Measurements from ENCODE around the gene MAP3K20. TPM values are rescaled to one million over a fixed set of nuclear protein-coding genes. Genes with fewer than 3 reads are reported as not detected.

The MAP3K20 gene
- total and polyA plus RNA-seq, 2 of the 8 experiments (the other 6 are each of a cell fraction or from before 2014, with no cell fraction given), result 3.1 to 11.1 TPM

DNA sequence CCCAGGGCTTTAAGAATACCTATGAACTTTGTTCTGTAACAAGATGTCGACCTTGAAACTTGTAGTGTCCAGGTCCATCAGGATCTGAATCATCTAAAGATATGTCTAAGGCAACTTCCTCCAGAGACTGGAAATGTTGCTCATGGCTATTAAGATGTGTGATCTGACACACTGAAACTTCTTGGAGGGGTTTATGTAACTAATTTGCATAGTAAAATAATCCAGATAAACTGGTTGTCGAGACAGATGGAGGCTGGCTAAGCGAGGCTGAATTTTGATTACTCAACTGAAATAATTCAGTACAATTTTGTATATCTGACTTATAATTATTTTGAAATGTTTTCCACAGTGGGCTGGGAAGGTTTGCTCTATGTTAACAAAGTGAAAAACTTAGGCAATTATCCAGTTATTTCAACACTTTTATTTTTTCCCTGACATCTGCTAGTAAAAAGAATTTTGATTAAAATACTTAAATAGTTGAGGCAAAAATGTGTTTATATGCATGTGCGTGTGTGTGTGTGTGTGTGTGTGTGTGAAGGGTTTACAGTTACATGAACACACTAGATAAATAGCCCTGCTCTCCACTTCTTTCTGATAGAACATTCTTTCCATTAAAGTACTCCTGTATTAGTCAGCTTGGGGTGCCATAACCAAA, 11.4 kb upstream of the MAP3K20 start:
- DNase-seq (ENCODE audit: low read depth in 1 of 2, low spot score in 2 of 2) (no peak), FAIRE-seq (no peak)
- no peak overlapping the region for H2BK15ac ChIP-seq (ENCODE audit: low read length)
- H3K27ac ChIP-seq (ENCODE audit: low read depth, low read length), result no peak overlapping the region
- H4K91ac ChIP-seq (replicated peaks; ENCODE audit: insufficient read length, low read length), result no peak overlapping the region
- ChIA-PET CTCF (ENCODE audit: partially characterized antibody) (interaction anchor here (0.7 to 1.5 kb wide), 3 partner anchors 11 to 146 kb away, joined by 3 to 5 read pairs (median 3); no protein-coding TSS in a partner anchor), POLR2A (ENCODE audit: partially characterized antibody) (no interaction called here)
- no peak overlapping the region for H2BK5ac ChIP-seq (ENCODE audit: low read depth, low read length)
- H3K4ac ChIP-seq (replicated peaks; ENCODE audit: insufficient read length, low read depth, low read length), result no peak overlapping the region
- TF ChIP-seq SP2 (IDR thresholded peaks at IDR 0.05; ENCODE audit: low read length) (no peak), TAF1 (IDR thresholded peaks at IDR 0.05; ENCODE audit: low read depth, low read length) (no peak), MAFK (IDR thresholded peaks at IDR 0.05; ENCODE audit: low read depth, low read length) (no peak), CHD2 (IDR thresholded peaks at IDR 0.05; ENCODE audit: low read length) (no peak), ASH2L (IDR thresholded peaks at IDR 0.05; ENCODE audit: low read length) (no peak), HDAC2 (IDR thresholded peaks at IDR 0.05; ENCODE audit: borderline replicate concordance in 1 of 2, low read depth in 2 of 2, low read length in 2 of 2) (no peak)
- no peaks in the 10 kb centered on the region for H3K9me3 ChIP-seq (ENCODE audit: insufficient read depth in 2 of 2, low read depth in 1 of 2, low read length in 1 of 2)
- H3K36me3 ChIP-seq (ENCODE audit: control insufficient read depth in 2 of 4, insufficient read depth in 4 of 4, low read length in 3 of 4), result no peaks in the 10 kb centered on the region
- H2BK120ac ChIP-seq (replicated peaks; ENCODE audit: low read depth, low read length), result no peak overlapping the region
- no peaks in the 10 kb centered on the region for H4K20me1 ChIP-seq (replicated peaks in 1 of 2; ENCODE audit: control insufficient read depth in 1 of 2, insufficient read depth in 2 of 2, low read length in 2 of 2)
- H3K79me2 ChIP-seq (ENCODE audit: control insufficient read depth in 1 of 2, insufficient read depth in 2 of 2, low read length in 2 of 2), result no peaks in the 10 kb centered on the region
- WGBS, 2 experiments (ENCODE audit: extremely low coverage in 1 of 2, insufficient coverage in 1 of 2, insufficient read length in 1 of 2, insufficient replicate concordance in 2 of 2, low coverage in 1 of 2, low lambda C conversion rate in 2 of 2, missing lambda C conversion rate in 1 of 2), result 82% methylated on average over 4 of the region's 4 CpGs; no CpG with 5 or more reads in 1 of the 2 experiments
- H3K4me2 ChIP-seq (ENCODE audit: insufficient read depth in 1 of 2, low read depth in 2 of 2, low read length in 2 of 2), result no peak overlapping the region
- H2BK12ac ChIP-seq (ENCODE audit: low read depth, low read length), result no peak overlapping the region
- H3K23me2 ChIP-seq (ENCODE audit: low read depth, low read length), result no peaks in the 10 kb centered on the region
- no peak overlapping the region for H4K5ac ChIP-seq (ENCODE audit: insufficient read length, low read depth, low read length)
- no peak overlapping the region for H2AK5ac ChIP-seq (ENCODE audit: low read depth, low read length)
- no peak overlapping the region for H2AFZ ChIP-seq (ENCODE audit: low read length)
- 0 out of 7 replicates have a peak, but pooled peaks cover 0 to 2% (median 0%) of the 10 kb centered on the region in 4 experiments for H3K4me1 ChIP-seq (replicated peaks in 1 of 4; ENCODE audit: control insufficient read depth in 3 of 4, insufficient read depth in 4 of 4, low read length in 3 of 4)
- H3K4me3 ChIP-seq (ENCODE audit: extremely low read depth in 1 of 4, insufficient read depth in 2 of 4, low read depth in 3 of 4, low read length in 4 of 4), result no peak overlapping the region
- H2BK20ac ChIP-seq (ENCODE audit: low read length), result no peak overlapping the region
- no peak overlapping the region for H3K9ac ChIP-seq (replicated peaks in 1 of 4; ENCODE audit: extremely low read depth in 1 of 4, low read depth in 3 of 4, low read length in 3 of 4)
- no peak overlapping the region for H3K23ac ChIP-seq (ENCODE audit: insufficient read length)
- H3K56ac ChIP-seq (replicated peaks; ENCODE audit: insufficient read length, low read depth, low read length), result no peak overlapping the region
- H4K8ac ChIP-seq (ENCODE audit: extremely low read depth, insufficient read depth, low read length), result no peak overlapping the region
- H3K18ac ChIP-seq (ENCODE audit: extremely low read depth, low read length), result no peak overlapping the region
- no peaks in the 10 kb centered on the region for H3K27me3 ChIP-seq (replicated peaks in 1 of 4; ENCODE audit: control insufficient read depth in 3 of 4, extremely low read depth in 1 of 4, insufficient read depth in 3 of 4, low read length in 3 of 4)
- H3K79me1 ChIP-seq (ENCODE audit: low read depth, low read length), result no peaks in the 10 kb centered on the region
- H3K14ac ChIP-seq (ENCODE audit: insufficient read length), result no peak overlapping the region

All from H1 (cell line).